ENCODE results near the gene SLIT1.

SLIT1 gene

DNA sequence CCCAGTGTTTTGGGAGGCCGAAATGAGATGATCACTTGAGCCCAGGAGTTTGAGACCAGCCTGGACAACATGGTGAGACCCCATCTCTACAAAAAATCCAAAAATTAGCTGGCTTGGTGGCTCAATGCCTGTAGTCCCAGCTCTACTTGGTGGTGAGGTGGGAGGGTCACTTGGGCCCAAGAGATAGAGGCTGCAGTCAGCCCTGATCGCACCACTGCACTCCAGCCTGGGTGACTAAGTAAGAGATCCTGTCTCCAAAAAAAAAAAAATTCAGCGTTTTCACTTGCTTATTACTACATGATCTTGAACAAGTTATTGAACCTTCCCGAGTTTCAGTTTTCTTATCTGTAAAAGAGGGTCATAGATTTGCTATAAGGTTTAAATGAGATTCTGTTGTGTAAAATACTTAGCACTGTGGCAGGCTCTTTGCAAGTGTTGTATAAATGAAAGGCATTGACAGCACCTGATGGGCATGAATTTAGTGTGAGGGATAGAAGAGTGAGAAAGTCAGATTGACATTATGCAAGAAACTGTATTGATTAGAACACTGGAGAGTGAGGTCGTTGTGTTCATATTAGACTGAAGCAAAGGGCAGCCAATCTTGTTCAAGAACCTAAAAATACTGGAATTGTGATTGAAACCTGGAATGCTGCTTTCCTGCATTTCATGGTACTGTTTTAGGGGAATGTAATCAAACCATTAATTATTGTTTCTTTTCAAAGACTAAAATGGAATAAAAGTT lies 216.9 kb downstream of the SLIT1 start:
- Histone ChIP-seq H3K4me1 (no peaks in the 10 kb centered on the region), H3K4me2 (ENCODE audit: low read length) (no peak overlapping the region), H3K79me2 (no peaks in the 10 kb centered on the region), H3K9ac (no peak overlapping the region), H3K9me3 (ENCODE audit: control insufficient read depth, low read length) (no peaks in the 10 kb centered on the region), H3K27ac (no peak overlapping the region), H3K27me3 (ENCODE audit: control insufficient read depth, insufficient read depth, low read length) (no peaks in the 10 kb centered on the region), H3K36me3 (ENCODE audit: control insufficient read depth, insufficient read depth, low read length) (no peaks in the 10 kb centered on the region), H2AFZ (no peak overlapping the region), H3K4me3 (ENCODE audit: low read depth, low read length) (no peak overlapping the region)
- TF ChIP-seq, protein P1, sequence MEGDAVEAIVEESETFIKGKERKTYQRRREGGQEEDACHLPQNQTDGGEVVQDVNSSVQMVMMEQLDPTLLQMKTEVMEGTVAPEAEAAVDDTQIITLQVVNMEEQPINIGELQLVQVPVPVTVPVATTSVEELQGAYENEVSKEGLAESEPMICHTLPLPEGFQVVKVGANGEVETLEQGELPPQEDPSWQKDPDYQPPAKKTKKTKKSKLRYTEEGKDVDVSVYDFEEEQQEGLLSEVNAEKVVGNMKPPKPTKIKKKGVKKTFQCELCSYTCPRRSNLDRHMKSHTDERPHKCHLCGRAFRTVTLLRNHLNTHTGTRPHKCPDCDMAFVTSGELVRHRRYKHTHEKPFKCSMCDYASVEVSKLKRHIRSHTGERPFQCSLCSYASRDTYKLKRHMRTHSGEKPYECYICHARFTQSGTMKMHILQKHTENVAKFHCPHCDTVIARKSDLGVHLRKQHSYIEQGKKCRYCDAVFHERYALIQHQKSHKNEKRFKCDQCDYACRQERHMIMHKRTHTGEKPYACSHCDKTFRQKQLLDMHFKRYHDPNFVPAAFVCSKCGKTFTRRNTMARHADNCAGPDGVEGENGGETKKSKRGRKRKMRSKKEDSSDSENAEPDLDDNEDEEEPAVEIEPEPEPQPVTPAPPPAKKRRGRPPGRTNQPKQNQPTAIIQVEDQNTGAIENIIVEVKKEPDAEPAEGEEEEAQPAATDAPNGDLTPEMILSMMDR (IDR thresholded peaks at IDR 0.05) = no peak

DNA sequence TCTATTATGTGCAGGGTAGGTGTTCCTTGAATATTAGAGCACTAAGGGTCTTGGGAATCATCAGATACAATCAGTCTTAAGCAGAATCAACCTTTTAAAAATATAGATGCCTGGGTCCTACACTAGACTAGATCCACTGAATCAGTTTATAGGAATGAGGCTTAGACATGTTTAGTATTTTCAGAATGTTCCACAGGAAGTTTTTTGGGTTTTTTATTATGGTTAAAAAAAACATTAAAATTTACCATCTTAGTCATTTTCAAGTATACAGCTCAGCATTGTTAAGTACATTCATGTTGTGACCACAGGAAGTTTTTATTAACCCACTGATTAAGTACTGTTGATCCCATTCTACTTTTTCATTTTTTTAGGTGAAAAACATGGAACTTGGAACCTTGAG lies 217.9 kb downstream of the SLIT1 start:
- Histone ChIP-seq H3K9ac (no peak overlapping the region), H2AFZ (no peak overlapping the region), H3K4me3 (ENCODE audit: low read depth, low read length) (no peak overlapping the region), H3K79me2 (no peaks in the 10 kb centered on the region), H3K9me3 (ENCODE audit: control insufficient read depth, low read length) (no peaks in the 10 kb centered on the region), H3K4me2 (ENCODE audit: low read length) (no peak overlapping the region), H3K4me1 (no peaks in the 10 kb centered on the region), H3K36me3 (ENCODE audit: control insufficient read depth, insufficient read depth, low read length) (no peaks in the 10 kb centered on the region), H3K27me3 (ENCODE audit: control insufficient read depth, insufficient read depth, low read length) (no peaks in the 10 kb centered on the region), H3K27ac (no peak overlapping the region)
- TF ChIP-seq, protein P1 (IDR thresholded peaks at IDR 0.05) = no peak

DNA sequence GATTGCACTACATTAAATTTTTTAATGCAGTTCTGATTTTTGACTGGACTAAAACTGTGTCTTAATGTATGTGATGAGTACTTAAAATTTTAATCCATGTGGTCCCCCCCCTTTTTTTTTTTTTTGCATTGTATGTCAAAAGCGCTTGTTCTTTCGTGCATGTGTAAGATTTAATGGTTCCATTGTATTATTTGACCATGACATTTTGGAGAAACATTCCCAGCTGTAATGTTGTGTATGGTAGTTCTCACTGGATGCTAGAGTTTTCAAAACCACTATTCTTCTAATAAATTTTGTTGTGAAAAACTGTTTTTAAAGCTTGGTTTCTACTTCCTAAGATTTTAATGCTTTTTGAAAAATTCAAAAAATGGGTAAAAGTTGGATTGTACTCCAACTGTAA lies 221.6 kb downstream of the SLIT1 start:
- H3K27ac ChIP-seq = no peak overlapping the region
- H3K36me3 ChIP-seq (ENCODE audit: control insufficient read depth, insufficient read depth, low read length) = no peaks in the 10 kb centered on the region
- no peaks in the 10 kb centered on the region for H3K9me3 ChIP-seq (ENCODE audit: control insufficient read depth, low read length)
- no peaks in the 10 kb centered on the region for H3K79me2 ChIP-seq
- no peak overlapping the region for H3K4me3 ChIP-seq (ENCODE audit: low read depth, low read length)
- no peaks in the 10 kb centered on the region for H3K27me3 ChIP-seq (ENCODE audit: control insufficient read depth, insufficient read depth, low read length)
- TF ChIP-seq, protein P1 (IDR thresholded peaks at IDR 0.05) = no peak
- no peaks in the 10 kb centered on the region for H3K4me1 ChIP-seq
- H3K4me2 ChIP-seq (ENCODE audit: low read length) = no peak overlapping the region
- no peak overlapping the region for H2AFZ ChIP-seq
- H3K9ac ChIP-seq = no peak overlapping the region

DNA sequence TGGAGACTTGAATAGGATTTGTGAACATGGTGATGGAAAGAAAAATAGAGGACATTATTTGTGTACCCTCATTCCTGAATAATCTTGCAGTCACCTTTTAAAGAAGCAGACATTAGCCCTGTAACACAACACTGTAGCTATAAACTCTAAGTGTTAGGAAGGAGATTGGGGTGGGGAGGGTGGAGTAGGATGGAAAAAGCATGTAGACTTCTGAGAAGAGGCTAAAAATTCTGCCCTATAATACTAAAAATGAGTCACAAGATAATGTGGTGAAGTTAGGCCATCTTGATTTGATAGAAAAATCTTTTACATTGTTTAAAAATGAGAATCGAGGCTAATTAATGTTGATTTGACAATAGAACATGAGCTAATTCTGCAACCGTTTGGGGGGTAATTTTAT lies 224.9 kb downstream of the SLIT1 start:
- peaks cover 5% of the 10 kb centered on the region for H3K4me1 ChIP-seq
- H2AFZ ChIP-seq = no peak overlapping the region
- H3K27ac ChIP-seq = no peak overlapping the region
- no peaks in the 10 kb centered on the region for H3K27me3 ChIP-seq (ENCODE audit: control insufficient read depth, insufficient read depth, low read length)
- no peak overlapping the region for H3K4me2 ChIP-seq (ENCODE audit: low read length)
- no peak overlapping the region for H3K9ac ChIP-seq
- no peak overlapping the region for H3K4me3 ChIP-seq (ENCODE audit: low read depth, low read length)
- H3K36me3 ChIP-seq (ENCODE audit: control insufficient read depth, insufficient read depth, low read length) = no peaks in the 10 kb centered on the region
- TF ChIP-seq, protein P1 (IDR thresholded peaks at IDR 0.05) = no peak
- H3K79me2 ChIP-seq = no peaks in the 10 kb centered on the region
- H3K9me3 ChIP-seq (ENCODE audit: control insufficient read depth, low read length) = no peaks in the 10 kb centered on the region

DNA sequence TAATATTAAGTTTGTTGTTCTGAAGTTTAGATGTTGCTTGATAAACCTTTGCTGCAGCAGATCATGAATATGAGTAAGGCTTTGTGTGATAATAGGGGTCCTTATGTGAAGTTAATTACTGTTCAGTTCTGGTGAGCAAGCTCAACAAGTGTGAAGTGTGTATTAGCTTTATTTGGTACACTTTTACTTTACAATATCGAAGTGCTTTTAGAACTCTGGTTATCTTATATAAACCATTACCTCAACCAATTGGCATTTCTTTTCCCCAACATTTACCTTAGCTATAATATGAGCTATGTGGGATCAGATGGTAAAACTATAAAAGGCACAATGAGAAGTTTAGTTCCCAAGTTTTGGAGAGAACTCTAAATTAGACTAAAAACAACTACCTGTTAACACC lies 226.0 kb downstream of the SLIT1 start:
- Histone ChIP-seq H2AFZ (no peak overlapping the region), H3K79me2 (no peaks in the 10 kb centered on the region), H3K27me3 (ENCODE audit: control insufficient read depth, insufficient read depth, low read length) (no peaks in the 10 kb centered on the region), H3K4me2 (ENCODE audit: low read length) (no peak overlapping the region), H3K9ac (no peak overlapping the region), H3K4me1 (peaks cover 5% of the 10 kb centered on the region), H3K27ac (no peak overlapping the region), H3K36me3 (ENCODE audit: control insufficient read depth, insufficient read depth, low read length) (no peaks in the 10 kb centered on the region), H3K9me3 (ENCODE audit: control insufficient read depth, low read length) (no peaks in the 10 kb centered on the region), H3K4me3 (ENCODE audit: low read depth, low read length) (no peak overlapping the region)
- TF ChIP-seq, protein P1 (IDR thresholded peaks at IDR 0.05) = no peak
